Vagina (tissue), 2 donors: Measurements from ENCODE around the gene TRIB2. TPM values are rescaled to one million over a fixed set of nuclear protein-coding genes. Genes with fewer than 3 reads are reported as not detected.

ENCODE experiments used
- DNase-seq, 2 donors: peaks; one replicate each; pipeline ENCODE4 v3.0.0-alpha.2; 2017; ENCODE audit errors: extremely low spot score in 2 of 2
- H3K27ac ChIP-seq: fragments of 200-600 bp; sonication (generic); one replicate; pipeline ENCODE4 v1.5.1; 2019
- H3K27me3 ChIP-seq: fragments of 200-600 bp; sonication (generic); one replicate; pipeline ENCODE4 v1.5.1; 2019
- H3K36me3 ChIP-seq, 2 donors: fragments of 200-600 bp; sonication (generic); one replicate each; pipeline ENCODE4 v1.5.1; 2017 to 2019
- H3K4me1 ChIP-seq: fragments of 200-600 bp; sonication (generic); one replicate; pipeline ENCODE4 v1.5.1; 2019
- H3K4me3 ChIP-seq, 2 donors: fragments of 200-600 bp; sonication (generic); 1 replicate in 1 of 2; 2 replicates in 1 of 2; pipeline ENCODE4 v1.5.1; 2016 to 2019
- H3K9me3 ChIP-seq: fragments of 200-600 bp; sonication (generic); one replicate; pipeline ENCODE4 v1.5.1; 2019
- CTCF ChIP-seq, 3 experiments: fragments of 450-650 bp in 2 of 3; fragments of 200-600 bp in 1 of 3; sonication (generic) in 1 of 3; IDR thresholded peaks; one replicate each; pipeline ENCODE4 v1.5.1; 2017 to 2019; ENCODE audit warnings: antibody characterized with exemption in 3 of 3, mild to moderate bottlenecking in 2 of 3, moderate library complexity in 2 of 3
- POLR2A ChIP-seq, 2 donors: fragments of 450-650 bp; IDR thresholded peaks; one replicate each; pipeline ENCODE4 v1.6.1; 2017; ENCODE audit warnings: antibody characterized with exemption in 2 of 2, mild to moderate bottlenecking in 2 of 2, moderate library complexity in 2 of 2
- POLR2AphosphoS5 ChIP-seq, 2 donors: sonication (generic); formaldehyde crosslinking; IDR thresholded peaks; one replicate each; pipeline ENCODE4 v1.9.0; 2017; ENCODE audit warnings: antibody characterized with exemption in 2 of 2, mild to moderate bottlenecking in 2 of 2, low read depth in 1 of 2; ENCODE audit not compliant: insufficient read depth in 1 of 2
- intact Hi-C: fragments of 100-400 bp; cut with DNase I; formaldehyde crosslinking; loops from one replicate; pipeline ENCODE4 v1.15.1; 2023
- total RNA-seq: library from RNA; depleted of rRNA; stranded (reverse); fragments of >200 nt; gene quantifications from one replicate; pipeline ENCODE4 v1.2.3, GENCODE V29; 2016

TRIB2 gene
- total RNA-seq, 1 donor from 2014 or later, result 64.8 TPM

- Histone ChIP-seq H3K9me3 (no peaks in the 10 kb centered on the region), H3K27me3 (no peaks in the 10 kb centered on the region), H3K36me3 (no peaks in the 10 kb centered on the region), H3K27ac (no peak overlapping the region), H3K4me1 (no peaks in the 10 kb centered on the region), H3K4me3 (no peak overlapping the region)
- DNase-seq, result no peak
- intact Hi-C loops, result no loop called here
- TF ChIP-seq POLR2AphosphoS5 (IDR thresholded peaks at IDR 0.05; ENCODE audit: insufficient read depth in 1 of 2, low read depth in 1 of 2) (no peak), CTCF (IDR thresholded peaks at IDR 0.05) (no peak), POLR2A (IDR thresholded peaks at IDR 0.05) (no peak)
Observed at GRCh38 chr2:12773586-12774394, 57.1 kb downstream of the TRIB2 start.

- no peaks in the 10 kb centered on the region for H3K4me1 ChIP-seq
- H3K36me3 ChIP-seq, result no peaks in the 10 kb centered on the region
- no peak overlapping the region for H3K27ac ChIP-seq
- no peak overlapping the region for H3K4me3 ChIP-seq
- no peak for DNase-seq
- no peak for TF ChIP-seq POLR2AphosphoS5 (IDR thresholded peaks at IDR 0.05; ENCODE audit: insufficient read depth in 1 of 2, low read depth in 1 of 2)
- TF ChIP-seq POLR2A (IDR thresholded peaks at IDR 0.05), result no peak
- no peak for TF ChIP-seq CTCF (IDR thresholded peaks at IDR 0.05)
- no peaks in the 10 kb centered on the region for H3K27me3 ChIP-seq
- H3K9me3 ChIP-seq, result no peaks in the 10 kb centered on the region
- intact Hi-C loops, result no loop called here
Observed at GRCh38 chr2:12774395-12774727, 57.6 kb downstream of the TRIB2 start.

- H3K4me3 ChIP-seq, result no peak overlapping the region
- no peaks in the 10 kb centered on the region for H3K36me3 ChIP-seq
- no peak for TF ChIP-seq POLR2AphosphoS5 (IDR thresholded peaks at IDR 0.05; ENCODE audit: insufficient read depth in 1 of 2, low read depth in 1 of 2)
- no peak for DNase-seq
- no peak overlapping the region for H3K27ac ChIP-seq
- H3K4me1 ChIP-seq, result no peaks in the 10 kb centered on the region
- intact Hi-C loops, result no loop called here
- H3K9me3 ChIP-seq, result no peaks in the 10 kb centered on the region
- H3K27me3 ChIP-seq, result no peaks in the 10 kb centered on the region
Observed at GRCh38 chr2:12776521-12776961, 59.8 kb downstream of the TRIB2 start.

- no peaks in the 10 kb centered on the region for H3K27me3 ChIP-seq
- DNase-seq, result no peak
- no peaks in the 10 kb centered on the region for H3K9me3 ChIP-seq
- no peak overlapping the region for H3K27ac ChIP-seq
- no peaks in the 10 kb centered on the region for H3K4me1 ChIP-seq
- H3K36me3 ChIP-seq, result no peaks in the 10 kb centered on the region
- TF ChIP-seq POLR2A (IDR thresholded peaks at IDR 0.05), result no peak
- no peak for TF ChIP-seq CTCF (IDR thresholded peaks at IDR 0.05)
- no peak for TF ChIP-seq POLR2AphosphoS5 (IDR thresholded peaks at IDR 0.05; ENCODE audit: insufficient read depth in 1 of 2, low read depth in 1 of 2)
- H3K4me3 ChIP-seq, result no peak overlapping the region
- intact Hi-C loops, result no loop called here
Observed at GRCh38 chr2:12778369-12778768, 61.6 kb downstream of the TRIB2 start.

- TF ChIP-seq POLR2AphosphoS5 (IDR thresholded peaks at IDR 0.05; ENCODE audit: insufficient read depth in 1 of 2, low read depth in 1 of 2), result no peak
- TF ChIP-seq CTCF (IDR thresholded peaks at IDR 0.05), result no peak
- no peak for TF ChIP-seq POLR2A (IDR thresholded peaks at IDR 0.05)
- Histone ChIP-seq H3K4me3 (no peak overlapping the region), H3K9me3 (no peaks in the 10 kb centered on the region), H3K36me3 (no peaks in the 10 kb centered on the region), H3K27ac (no peak overlapping the region), H3K4me1 (no peaks in the 10 kb centered on the region), H3K27me3 (no peaks in the 10 kb centered on the region)
- DNase-seq, result no peak
- intact Hi-C loops, result no loop called here
Observed at GRCh38 chr2:12778811-12779579, 62.3 kb downstream of the TRIB2 start.
